Esophagus muscularis mucosa (tissue), 4 donors: Measurements from ENCODE around the gene GNA15. TPM values are rescaled to one million over a fixed set of nuclear protein-coding genes. Genes with fewer than 3 reads are reported as not detected.
A peak's percentile ranks its signal among the peaks of the same experiment; 100 is the strongest.

Experiments
- DNase-seq: peaks from one replicate; pipeline ENCODE4 v3.0.0-alpha.2; 2017; ENCODE audit errors: extremely low spot score
- H3K27ac ChIP-seq, 4 donors: fragments of 200-600 bp; sonication (generic); replicated peaks in 1 of 4; 1 replicate in 3 of 4; 2 replicates in 1 of 4; pipeline ENCODE4 v1.5.1; 2016 to 2019; ENCODE audit warnings: mild to moderate bottlenecking in 1 of 4
- H3K27me3 ChIP-seq, 4 donors: fragments of 200-600 bp; sonication (generic); one replicate each; pipeline versions ENCODE4 v1.5.1 to v1.6.0; 2016 to 2019
- H3K36me3 ChIP-seq, 4 donors: fragments of 200-600 bp; sonication (generic); one replicate each; pipeline ENCODE4 v1.5.1; 2016 to 2019
- H3K4me1 ChIP-seq, 4 donors: fragments of 200-600 bp; sonication (generic); one replicate each; pipeline ENCODE4 v1.5.1; 2016 to 2019
- H3K4me3 ChIP-seq, 4 donors: fragments of 200-600 bp; sonication (generic); 1 replicate in 2 of 4; 2 replicates in 2 of 4; pipeline ENCODE4 v1.5.1; 2016 to 2019; ENCODE audit warnings: mild to moderate bottlenecking in 4 of 4, moderate library complexity in 1 of 4
- H3K9me3 ChIP-seq, 4 donors: fragments of 200-600 bp; sonication (generic); 1 replicate in 3 of 4; 2 replicates in 1 of 4; pipeline ENCODE4 v1.5.1; 2016 to 2019
- CTCF ChIP-seq, 3 experiments: fragments of 200-600 bp in 2 of 3; fragments of 450-650 bp in 1 of 3; sonication (generic) in 2 of 3; IDR thresholded peaks; one replicate each; pipeline ENCODE4 v1.5.1; 2017 to 2019; ENCODE audit warnings: antibody characterized with exemption in 3 of 3, mild to moderate bottlenecking in 2 of 3, moderate library complexity in 1 of 3
- EP300 ChIP-seq: sonication (generic); formaldehyde crosslinking; IDR thresholded peaks from one replicate; pipeline ENCODE4 v1.6.1; 2017; ENCODE audit warnings: antibody characterized with exemption
- POLR2A ChIP-seq: fragments of 450-650 bp; IDR thresholded peaks from one replicate; pipeline ENCODE4 v1.6.1; 2017; ENCODE audit warnings: antibody characterized with exemption, moderate library complexity, mild to moderate bottlenecking, low read depth
- POLR2AphosphoS5 ChIP-seq, 2 donors: sonication (generic); formaldehyde crosslinking; IDR thresholded peaks; one replicate each; pipeline ENCODE4 v1.6.1; 2017; ENCODE audit warnings: antibody characterized with exemption in 2 of 2
- WGBS: methylation state at CpG from one replicate; pipeline ENCODE4 v1.1.5; 2018; 5-methylcytosine and 5-hydroxymethylcytosine counted together
- intact Hi-C: fragments of 100-400 bp; cut with DNase I; formaldehyde crosslinking; loops from one replicate; pipeline ENCODE4 v1.15.1; 2023
- total RNA-seq, 4 donors: library from RNA; depleted of rRNA; stranded (reverse); fragments of >200 nt; gene quantifications; one replicate each; pipeline versions ENCODE4 v1.1.0 to v1.2.1, GENCODE V29; 2016

The GNA15 gene
- total RNA-seq, 4 donors from 2014 or later = 4.3 to 13.8 (median 5.3) TPM

DNA sequence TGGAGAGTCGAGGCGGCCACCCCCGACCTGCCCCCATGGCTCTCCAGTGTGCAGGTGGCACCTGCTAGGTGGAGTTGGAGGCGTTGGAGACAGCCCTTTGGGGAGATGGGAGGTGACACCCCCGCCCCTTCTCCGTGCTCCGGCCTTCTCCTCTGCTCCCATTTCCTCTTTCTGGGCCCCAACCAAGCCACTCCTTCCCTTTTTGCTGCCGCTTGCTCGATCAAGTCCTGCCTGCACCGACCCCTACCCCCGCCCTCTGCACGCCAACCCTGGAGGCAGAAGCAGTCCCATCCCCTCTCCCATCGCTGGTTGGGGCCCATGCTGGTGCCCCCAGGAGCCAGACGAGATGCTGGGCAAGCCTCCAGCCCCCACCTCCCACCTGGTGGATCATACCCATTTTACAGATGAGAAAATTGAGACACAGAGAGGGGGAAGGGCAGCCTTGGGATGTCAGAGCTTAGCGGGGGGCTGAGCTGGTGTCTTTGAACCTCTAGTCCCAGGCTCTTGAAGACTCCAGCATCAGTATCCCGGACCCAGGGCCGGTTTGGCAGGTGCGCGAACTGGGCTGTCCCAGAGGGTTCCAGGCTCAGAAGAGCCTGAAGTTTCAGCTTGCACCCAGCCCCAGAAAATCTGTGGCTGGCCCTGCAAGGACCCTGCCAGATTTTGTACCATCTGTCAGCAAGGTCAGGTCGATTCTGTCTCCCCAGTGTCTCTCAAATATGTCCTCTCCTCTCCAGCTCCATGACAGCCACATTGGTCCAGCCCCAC, 10.3 kb downstream of the GNA15 start:
- no peak for DNase-seq
- TF ChIP-seq CTCF (IDR thresholded peaks at IDR 0.05) (no peak), EP300 (no peak), POLR2A (no peak), POLR2AphosphoS5 (IDR thresholded peaks at IDR 0.05) (no peak)
- Histone ChIP-seq H3K27ac (no peak overlapping the region), H3K36me3 (no peaks in the 10 kb centered on the region), H3K4me1 (peaks cover 11 to 15% (median 13%) of the 10 kb centered on the region in 4 donors), H3K27me3 (peaks cover 0 to 45% (median 0%) of the 10 kb centered on the region in 4 donors), H3K4me3 (no peak overlapping the region), H3K9me3 (no peaks in the 10 kb centered on the region)
- WGBS = 60% methylated on average over 20 of the region's 20 CpGs
- intact Hi-C loops = no loop called here

GRCh38 chr19:3146677-3147100, 10.9 kb downstream of the GNA15 start:
- H3K27ac ChIP-seq = no peak overlapping the region
- H3K36me3 ChIP-seq = no peaks in the 10 kb centered on the region
- H3K4me3 ChIP-seq = no peak overlapping the region
- 68% methylated on average over 5 of the region's 5 CpGs for WGBS
- H3K27me3 ChIP-seq = peaks cover 0 to 51% (median 0%) of the 10 kb centered on the region in 4 donors
- peaks cover 6 to 10% (median 7%) of the 10 kb centered on the region in 4 donors for H3K4me1 ChIP-seq
- intact Hi-C loops = no loop called here
- DNase-seq = no peak
- TF ChIP-seq CTCF (IDR thresholded peaks at IDR 0.05) (peak; percentile 42 to 64 (median 47)), EP300 (no peak)
- H3K9me3 ChIP-seq = no peaks in the 10 kb centered on the region

- intact Hi-C loops = no loop called here
- Histone ChIP-seq H3K36me3 (no peaks in the 10 kb centered on the region), H3K27me3 (peaks cover 0 to 52% (median 0%) of the 10 kb centered on the region in 4 donors), H3K4me3 (no peak overlapping the region), H3K4me1 (no peaks in the 10 kb centered on the region), H3K9me3 (no peaks in the 10 kb centered on the region), H3K27ac (no peak overlapping the region)
- no peak for TF ChIP-seq CTCF (IDR thresholded peaks at IDR 0.05)
- no peak for TF ChIP-seq EP300
- TF ChIP-seq POLR2A = no peak
- no peak for TF ChIP-seq POLR2AphosphoS5 (IDR thresholded peaks at IDR 0.05)
- no peak for DNase-seq
- 90% methylated on average over 13 of the region's 20 CpGs for WGBS
Measured at GRCh38 chr19:3148503-3148902, 12.7 kb downstream of the GNA15 start.

GRCh38 chr19:3149089-3149488, 13.3 kb downstream of the GNA15 start:
- peaks cover 0 to 52% (median 0%) of the 10 kb centered on the region in 4 donors for H3K27me3 ChIP-seq
- no peak overlapping the region for H3K4me3 ChIP-seq
- H3K27ac ChIP-seq = no peak overlapping the region
- TF ChIP-seq POLR2A (no peak), EP300 (no peak), CTCF (IDR thresholded peaks at IDR 0.05) (no peak), POLR2AphosphoS5 (IDR thresholded peaks at IDR 0.05) (no peak)
- no peaks in the 10 kb centered on the region for H3K36me3 ChIP-seq
- no peaks in the 10 kb centered on the region for H3K9me3 ChIP-seq
- no peaks in the 10 kb centered on the region for H3K4me1 ChIP-seq
- 86% methylated on average over 4 of the region's 6 CpGs for WGBS
- intact Hi-C loops = no loop called here
- DNase-seq = no peak
